GM18858 (cell line): ENCODE data around the gene ISY1.
"Not testable (repeated sequence)": the region's sequence is repeated elsewhere in the genome, so short reads cannot be mapped to it uniquely, and the experiment has no call there.

Experiments
- ATAC-seq: cut with Tn5 transposase; IDR thresholded peaks from one replicate; pipeline ENCODE4 v1.9.1; 2021; ENCODE audit not compliant: unreplicated experiment

ISY1 gene

DNA sequence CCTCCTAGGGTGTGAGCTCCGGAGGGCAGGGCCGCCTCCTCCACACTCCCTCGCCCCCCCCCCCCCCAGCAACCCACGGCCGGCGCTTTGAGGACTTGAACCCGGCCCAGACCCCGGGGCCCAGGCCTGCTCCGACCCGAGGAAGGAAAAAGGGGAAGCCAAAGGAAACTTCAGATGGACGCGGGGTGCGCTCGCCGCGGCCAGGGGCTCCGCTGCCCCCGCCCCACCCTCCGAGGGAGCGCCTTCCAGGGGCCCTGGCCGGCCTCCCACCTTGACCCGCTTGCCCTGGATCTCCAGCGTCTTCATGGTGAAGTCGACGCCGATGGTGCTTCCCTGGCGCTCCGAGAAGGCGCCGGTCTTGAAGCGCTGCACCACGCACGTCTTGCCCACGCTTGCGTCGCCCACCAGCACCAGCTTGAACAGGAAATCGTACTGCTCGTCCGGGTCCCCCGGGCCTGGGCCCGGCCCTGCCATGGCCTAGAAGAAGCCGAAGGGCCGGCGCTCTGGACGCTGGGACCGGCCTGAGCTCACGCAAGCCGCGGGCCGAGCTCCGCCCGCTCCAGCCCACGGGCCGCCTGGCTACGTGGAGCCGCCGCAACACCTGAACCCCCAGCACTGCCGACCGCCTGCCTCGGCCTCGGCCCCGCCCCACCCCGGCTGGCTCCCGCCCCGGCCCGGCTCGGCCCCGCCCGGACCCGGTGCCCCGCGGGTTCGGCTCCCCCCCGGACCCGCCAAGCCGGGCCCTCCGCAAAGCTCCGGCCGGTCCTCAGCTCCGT is 39.7 kb downstream of the ISY1 start:
- ATAC-seq = no peak

DNA sequence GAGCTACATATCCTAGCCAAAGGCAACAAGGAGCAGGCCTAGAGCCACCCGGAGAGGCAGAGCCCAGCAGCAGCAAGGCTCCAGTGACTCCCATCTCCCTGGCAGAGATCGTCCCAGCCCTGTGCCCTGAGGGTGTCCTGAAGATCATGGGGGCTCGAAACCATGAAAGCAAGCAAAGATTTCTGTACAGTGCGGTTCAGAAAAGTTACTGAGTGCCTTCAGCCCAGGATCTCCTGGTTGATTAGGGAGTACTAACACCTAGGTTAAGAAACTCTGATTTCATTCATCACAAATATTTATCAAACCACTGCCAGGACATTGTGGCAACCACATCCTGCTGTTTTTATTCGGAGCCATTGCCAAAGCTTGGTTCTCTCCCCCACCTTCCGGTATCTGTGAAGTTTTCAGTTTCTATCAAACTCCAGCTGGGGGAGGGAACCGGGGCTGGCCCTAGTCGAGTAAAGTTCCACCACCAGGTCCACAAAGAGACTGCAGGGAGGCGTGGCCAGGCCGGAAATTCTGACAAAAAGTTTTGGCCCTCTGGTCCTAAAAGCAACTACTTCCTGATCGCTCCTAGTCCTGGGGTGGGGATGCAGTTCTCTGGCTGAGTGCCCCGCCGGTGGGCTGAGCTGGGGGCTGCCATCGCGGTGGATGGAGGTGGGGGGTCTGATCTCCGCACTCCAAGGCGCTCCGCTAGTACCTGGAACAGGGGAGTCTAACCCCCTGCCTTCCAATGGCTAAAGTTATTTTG is 40.4 kb downstream of the ISY1 start:
- ATAC-seq = peak; percentile 51

DNA sequence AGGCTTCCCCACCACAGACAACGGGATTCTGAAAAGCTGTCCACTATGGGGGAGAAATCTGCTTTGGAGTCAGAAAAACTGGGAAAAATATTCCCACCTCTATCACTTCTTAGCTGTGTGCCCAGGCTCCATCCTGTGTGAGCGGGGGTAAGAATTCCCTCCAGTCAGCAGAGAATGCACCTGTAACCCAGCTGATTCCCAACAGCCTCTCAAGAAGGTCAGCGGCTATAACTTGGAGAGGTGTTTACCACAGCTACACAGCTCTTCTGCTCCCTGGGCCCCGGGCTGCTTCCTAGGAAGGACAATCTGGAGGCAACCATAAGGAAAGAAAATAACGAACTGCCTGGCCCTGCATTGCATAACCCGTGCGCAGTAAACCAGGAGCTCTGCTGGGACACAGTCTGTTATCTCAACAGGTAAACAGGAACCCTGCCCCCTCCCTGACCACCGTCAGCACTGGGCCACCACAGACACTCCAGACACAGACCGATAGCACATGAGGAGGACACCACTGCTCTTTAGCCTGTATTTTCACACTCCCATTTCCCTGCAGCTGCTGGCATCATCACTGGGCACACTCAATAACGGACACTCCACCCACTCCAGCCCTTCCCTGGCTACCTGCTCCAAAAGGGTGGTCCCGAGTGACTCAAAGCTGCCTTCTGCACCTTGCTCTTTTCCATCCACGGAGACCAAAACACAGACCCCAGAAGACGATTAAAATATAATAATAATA is 41.3 kb downstream of the ISY1 start:
- no peak for ATAC-seq

DNA sequence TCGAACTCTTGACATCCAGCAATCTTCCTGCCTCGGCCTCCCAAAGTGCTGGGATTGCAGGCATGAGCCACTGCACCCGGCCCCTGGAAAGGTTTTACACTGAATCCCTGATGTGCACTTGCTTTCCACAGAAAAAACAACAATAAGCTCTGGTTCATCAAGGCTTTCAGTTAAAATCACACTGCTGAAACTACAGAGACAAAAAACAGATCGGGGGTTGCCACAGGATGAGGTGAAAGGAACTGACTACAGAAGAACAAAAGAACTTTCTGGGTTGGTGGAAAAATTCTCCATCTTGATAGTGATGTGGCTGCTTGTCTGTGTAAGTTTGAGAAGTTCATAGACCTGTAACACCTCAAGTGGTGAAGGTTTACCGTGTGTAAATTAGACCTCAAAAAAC is 42.1 kb downstream of the ISY1 start:
- no peak for ATAC-seq

DNA sequence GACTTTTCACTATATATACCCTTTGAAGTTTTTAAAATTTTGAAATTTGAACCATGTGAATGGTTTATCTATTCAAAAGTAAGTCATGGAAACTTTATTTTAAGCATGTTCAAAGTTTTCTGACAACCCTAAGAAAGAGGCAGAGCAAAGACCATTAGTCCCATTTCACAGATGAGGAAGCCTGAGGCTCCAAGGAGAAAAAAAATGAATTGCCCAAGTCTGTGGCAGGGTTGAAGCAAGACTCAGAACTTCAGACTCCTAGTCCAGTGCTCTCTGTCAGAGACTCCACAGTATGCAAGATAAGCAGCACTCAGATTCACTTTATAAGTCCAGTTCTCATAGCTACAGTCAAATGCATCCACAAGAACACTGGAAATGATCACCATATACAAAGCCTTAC is 43.7 kb downstream of the ISY1 start:
- no peak for ATAC-seq

DNA sequence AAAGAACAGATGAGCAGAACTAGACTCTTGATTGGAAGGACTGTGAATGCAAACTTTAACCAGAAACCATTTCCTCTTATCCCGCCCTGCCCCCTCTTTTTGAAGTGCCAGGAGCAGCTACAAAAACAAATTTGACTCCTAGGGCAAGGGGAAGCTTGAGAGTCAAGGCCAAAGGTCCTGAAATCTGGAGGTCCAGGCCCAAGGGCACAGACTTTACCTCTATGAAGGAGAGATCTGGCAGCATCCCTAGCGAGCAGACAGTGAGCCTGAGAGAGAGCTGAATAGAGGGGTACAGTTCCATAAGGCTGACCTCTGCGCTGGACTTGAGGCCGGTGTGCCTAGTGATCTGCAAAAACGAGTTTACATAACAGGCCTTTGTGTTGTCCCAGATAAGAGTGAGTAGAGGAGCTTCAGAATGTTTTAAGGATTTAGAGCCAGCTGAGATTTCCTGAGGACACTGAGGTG is 44.3 kb downstream of the ISY1 start:
- no peak for ATAC-seq

DNA sequence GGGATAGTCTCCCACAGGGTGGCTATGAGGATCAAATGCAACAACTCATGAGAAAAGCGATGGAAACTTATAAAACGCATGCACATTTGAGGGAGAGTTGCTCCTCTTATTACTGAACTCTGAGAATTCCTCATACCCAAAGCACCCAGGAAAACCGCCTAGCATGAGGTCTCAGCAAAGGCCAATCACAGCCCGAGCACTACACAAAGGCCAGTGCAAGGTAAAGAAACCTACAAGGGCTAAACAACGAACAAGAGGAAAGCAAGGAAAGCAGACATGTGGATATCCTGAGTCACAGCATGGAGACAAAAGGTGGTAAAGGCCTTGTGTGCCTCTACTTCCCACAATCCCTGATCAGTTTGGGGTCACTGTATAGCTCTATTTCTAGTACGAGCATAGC is 46.4 kb downstream of the ISY1 start:
- ATAC-seq = no peak

DNA sequence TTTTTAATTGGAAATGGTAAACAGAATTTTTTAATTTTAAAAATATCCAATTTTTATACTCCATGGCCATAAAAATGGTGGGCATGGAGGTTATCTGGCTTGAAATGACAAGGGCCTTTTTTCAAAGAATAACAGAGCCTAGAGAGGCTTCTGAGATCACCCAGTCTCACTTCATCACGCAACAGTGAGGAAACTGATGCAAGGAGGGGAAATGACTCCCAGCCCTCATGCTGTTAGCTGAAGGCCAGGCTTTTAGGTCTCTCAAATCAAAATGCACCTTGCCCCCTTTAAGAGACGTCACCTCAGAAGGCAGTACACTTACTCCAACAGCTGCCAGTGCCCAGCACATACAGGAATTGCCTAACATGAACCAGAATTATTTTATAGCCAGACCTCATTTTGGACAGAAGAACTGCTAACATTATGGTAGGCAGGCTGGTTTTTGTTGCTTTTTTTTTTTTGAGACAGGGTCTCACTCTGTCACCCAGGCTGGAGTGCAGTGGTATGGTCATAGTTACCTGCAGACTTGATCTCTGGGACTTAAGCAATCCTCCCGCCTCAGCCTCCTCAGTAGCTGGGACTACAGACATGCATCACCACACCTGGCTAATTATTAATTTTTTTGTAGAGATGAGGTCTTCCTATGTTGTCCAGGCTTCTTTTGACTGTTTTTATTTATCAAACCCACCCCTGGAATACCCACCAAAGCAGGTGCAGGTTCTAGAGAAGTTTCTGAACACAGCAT is 48.4 kb downstream of the ISY1 start:
- ATAC-seq = no peak

DNA sequence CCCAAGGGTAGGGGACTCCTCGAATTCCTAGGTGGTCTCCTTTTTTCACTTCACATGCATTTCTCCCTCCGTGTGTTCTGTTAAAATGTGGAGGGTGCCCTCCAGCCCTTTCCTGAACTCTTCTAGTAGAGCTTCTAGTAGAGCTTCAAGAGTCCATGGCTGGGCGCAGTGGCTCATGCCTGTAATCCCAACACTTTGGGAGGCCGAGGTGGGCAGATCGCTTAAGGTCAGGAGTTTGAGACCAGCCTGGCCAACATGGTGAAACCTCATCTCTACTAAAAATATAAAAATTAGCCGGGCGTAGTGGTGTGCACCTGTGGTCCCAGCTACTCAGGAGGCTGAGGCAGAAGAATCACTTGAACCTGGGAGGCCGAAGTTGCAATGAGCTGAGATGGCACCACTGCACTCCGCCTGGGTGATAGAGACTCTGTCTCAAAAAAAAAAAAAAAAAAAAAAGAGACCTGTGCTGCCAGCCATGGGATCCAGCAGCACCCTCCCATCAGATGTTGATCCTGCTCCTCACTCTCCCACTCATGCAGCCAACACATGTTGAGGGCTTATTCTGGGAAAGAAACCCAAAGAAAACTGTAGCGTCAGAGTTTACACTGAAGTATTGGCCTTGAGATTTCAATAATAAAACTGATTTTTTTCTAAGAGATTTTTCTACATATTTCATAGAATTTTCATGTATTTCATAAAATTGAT is 49.6 kb downstream of the ISY1 start:
- not testable (repeated sequence) for ATAC-seq

DNA sequence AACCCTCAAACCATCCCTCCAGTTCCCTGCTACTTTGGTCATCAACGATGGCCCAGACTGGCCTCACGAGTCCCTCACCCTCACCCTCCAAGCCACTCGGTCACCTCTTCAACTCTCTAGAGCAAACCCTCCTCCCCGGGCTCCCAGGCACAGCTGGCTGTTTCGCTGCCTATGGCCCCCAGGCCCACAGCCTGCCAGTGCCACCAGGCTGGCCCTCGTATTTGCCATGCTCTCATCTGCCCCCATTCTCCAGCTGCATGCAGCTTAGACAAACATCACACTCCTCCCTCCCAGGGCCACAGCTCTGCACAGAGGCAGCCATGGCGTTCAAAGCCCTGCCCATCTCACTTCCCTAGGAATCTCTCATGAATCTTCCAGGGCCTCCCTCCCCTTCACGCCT is 53.1 kb downstream of the ISY1 start:
- no peak for ATAC-seq

DNA sequence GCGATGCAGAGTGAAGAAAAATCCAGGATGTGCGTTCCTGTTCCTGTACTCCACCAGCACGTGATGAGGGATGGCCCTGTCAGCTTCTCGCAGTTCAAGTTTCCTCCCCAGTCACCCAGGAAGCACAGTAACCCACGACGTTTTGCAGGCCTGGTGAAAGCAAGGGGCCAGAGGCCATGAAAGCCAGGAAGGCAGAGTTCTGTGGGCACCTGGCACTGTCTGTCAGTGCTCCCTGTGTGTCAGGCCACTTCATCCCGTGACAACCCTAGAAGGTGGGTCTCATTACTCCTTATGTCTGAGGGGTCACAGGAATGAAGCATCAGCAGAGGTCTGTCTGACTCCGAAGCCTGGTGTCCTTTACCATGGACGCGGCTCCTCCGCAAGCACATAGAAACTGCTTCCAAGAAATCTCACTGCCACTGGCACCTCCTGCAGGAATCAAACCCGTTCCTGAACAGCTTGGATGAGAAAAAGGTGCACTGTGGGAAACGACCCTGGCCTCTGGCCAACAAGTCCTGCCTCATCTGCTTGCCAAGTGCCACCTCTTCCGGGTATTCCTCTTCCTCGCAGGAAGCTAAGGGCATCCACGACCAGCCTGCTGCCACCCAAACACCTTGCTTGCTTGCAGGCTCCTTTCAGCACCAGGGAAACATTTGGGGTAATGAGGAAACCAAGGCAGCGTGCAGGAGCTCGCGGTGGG is 53.8 kb downstream of the ISY1 start:
- no peak for ATAC-seq

DNA sequence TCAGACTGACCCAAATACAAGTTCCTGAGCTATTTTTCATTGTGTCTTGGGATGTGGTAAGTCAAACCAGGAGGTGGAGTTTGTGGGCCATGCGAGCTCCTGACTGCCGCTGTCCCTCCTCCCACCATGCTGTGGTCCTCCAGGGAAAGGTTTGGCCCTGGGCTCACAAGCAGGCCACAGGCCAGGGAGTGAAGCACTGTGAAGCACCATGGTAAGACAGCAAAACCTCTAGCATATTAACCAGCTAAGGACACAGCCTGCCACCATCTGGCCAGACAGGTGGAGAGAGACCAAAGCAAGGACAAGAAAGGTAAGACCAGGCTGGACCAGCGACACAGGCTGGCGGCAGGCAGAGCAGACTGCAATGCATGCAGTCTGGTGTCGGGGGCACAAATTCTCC is 54.5 kb downstream of the ISY1 start:
- no peak for ATAC-seq

DNA sequence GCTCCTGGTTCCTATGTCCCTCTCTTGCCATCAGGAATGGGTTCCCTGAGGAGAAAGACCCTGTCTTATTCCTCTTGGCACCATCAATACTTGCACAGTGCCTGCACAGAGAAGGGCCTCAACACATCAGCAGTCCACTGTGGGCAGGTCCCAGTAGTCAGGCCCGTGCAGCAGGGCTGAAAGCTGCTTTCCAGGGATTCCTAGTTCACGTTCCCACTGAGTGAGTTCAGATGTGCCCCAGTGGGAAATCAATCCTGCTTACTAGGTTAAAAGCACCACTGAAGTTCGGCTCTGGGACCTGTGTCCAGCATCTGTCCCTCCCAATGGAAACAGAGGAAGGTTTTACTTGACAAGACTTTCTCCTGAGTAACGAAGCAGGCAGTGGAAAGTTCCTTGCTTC is 55.0 kb downstream of the ISY1 start:
- ATAC-seq = no peak

DNA sequence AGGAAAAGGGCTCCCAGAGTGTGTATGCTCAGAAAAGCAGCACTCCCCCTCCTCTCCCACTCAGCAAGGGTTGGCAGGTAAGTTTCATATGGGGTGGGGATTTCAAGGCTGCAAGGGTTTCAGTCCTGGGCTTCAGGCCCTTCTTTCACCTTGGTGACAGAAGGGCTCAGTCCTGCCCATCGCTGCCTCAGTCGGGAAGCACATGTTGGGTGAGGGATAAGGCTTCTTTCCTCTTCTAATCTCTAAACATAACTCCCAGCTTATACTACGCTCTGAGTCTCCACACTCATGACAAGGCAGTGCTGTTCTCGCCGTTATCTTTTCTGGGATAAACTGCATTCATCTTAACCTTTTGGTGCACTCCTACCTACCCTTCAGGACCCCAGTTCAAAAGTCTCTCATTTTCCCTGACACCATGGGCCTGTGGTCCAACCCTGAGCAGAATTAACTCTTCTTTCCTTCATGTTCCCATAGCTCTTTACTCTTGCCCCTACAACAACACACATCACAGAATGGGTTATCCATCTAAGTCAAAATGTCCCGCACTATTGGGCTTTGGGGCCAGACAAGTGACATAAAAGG is 56.3 kb downstream of the ISY1 start:
- no peak for ATAC-seq

DNA sequence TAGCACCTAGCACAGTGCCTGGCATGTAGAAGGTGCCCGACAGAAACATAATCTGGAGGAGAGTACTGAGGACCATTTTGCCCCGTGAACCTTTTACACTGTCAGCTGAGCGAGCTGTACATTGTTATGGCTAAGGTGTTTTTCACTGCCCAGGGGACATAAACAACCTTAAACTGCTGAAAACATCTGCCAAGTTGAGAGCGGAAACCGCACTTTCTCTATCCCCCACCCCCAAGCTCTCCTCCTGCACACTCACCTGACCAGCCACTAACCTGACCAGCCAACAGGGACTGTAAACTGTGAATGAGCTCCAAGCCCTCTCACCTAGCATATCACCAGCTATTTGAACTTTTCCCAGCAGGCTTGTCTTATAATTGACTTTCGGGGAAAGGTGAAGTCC is 56.8 kb downstream of the ISY1 start:
- ATAC-seq = no peak

DNA sequence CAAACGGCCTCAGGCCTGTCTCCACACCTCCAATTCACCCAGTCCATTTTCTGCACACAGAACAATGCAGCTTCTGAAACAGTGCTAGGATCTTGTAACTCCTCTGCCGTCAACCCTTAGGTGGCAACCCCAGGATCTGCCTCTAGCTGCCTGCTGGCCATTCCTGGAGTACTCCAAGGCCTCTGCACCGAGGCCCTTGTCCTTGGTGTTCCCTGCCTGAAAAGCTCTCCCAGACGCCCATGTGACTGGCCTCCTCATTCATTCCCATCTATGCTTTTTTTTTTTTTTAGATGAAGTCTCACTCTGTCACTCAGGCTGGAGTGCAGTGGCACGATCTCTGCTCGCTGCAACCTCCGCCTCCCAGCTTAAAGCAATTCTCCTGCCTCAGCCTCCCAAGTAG is 57.6 kb downstream of the ISY1 start:
- ATAC-seq = no peak

DNA sequence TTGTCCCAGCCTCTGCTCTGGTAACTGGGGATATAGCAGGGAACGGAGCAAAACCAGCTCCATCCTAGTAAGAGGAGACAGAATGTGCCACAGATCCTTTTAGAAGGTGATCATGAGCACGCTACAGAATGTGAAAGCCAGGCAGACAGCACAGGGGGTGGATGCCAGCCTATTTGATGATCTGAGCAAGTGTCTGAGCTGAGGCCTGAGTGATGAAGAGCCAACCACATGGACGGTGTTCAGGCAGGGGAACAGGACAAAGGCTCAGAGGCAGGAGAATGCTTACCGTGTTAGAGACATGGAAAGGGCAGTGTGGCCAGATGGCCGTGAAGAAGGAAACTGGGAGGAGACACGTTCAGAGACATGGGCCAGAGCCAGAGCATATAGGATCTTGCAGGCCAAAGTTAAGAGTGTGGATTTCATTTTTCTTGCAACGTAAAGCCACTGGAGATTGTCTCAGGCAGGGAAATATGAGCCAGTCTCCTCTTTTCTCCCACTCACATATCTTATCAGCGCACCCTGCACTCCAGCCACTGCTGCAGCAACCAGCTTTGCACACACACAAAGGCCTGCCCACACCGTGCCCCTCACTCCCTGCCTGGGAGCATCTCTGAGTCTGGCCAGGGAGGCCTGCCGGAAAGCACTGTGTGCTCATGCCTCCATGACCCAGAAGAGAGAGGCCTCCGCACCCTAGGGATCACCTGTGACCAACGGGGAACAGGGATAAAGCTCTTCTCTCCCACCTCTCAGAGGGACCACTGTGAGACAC is 59.3 kb downstream of the ISY1 start:
- ATAC-seq = no peak

DNA sequence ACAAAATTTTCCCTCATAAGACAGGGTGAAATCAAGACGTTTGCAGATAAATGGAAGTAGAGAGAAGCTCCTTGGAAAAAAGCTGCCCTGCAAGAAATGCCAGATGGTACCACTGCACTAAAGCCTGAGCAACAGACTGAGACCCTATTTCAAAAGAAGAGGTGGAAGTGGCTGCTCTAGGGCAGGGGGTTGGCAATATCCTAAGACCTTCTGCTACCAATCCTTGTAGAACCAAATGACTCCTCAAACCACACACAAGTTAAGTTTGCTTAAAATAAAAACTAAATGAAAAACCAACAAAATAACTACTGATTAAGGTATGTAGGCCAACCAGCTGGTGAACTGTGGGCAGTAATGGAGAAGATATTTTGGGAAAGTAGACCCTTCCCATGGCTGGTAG is 60.6 kb downstream of the ISY1 start:
- ATAC-seq = no peak

DNA sequence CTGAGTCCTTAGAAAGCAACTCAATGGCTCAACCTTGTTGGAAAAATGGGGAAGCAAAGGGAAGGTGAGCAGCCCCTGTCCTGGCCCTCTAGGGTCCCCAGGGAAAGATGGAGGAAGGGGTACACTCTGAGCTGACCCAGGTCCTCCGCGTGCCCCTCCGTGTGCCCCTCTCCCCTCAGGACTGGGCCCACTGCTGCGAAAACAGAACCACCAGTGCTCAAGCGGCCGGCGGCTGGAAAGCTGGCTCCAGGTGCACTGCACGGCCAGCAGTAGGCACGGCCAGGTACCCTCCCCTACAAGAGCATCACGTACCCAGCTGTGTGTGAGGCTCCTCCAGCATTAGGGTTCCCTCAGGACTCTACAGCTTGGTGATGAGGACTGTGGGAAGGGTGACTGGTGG is 65.6 kb downstream of the ISY1 start:
- ATAC-seq = no peak
